ENCODE measurements around the gene VASN. TPM values are rescaled to one million over a fixed set of nuclear protein-coding genes. Genes with fewer than 3 reads are reported as not detected.

The VASN gene
- total RNA-seq, 5 donors from 2014 or later (not counting 1 experiment from before 2014, with no cell fraction given), result 0.38 to 0.89 (median 0.56) TPM

GRCh38 chr16:4347010-4347409 is 24.6 kb upstream of the VASN start:
- Mint-ChIP-seq H3K36me3 (peaks cover 4% of the 10 kb centered on the region), H3K4me3 (no peak overlapping the region), H3K27me3 (no peaks in the 10 kb centered on the region), H3K27ac (peak overlapping the region in 1 of 2 donors; percentile 52), H3K4me1 (peaks cover 16 to 54% (median 50%) of the 10 kb centered on the region in 3 donors), H3K9me3 (no peaks in the 10 kb centered on the region)
- 94% methylated on average over 4 of the region's 8 CpGs for WGBS (ENCODE audit: insufficient coverage)
- Histone ChIP-seq H3K4me1 (ENCODE audit: control insufficient read depth in 1 of 2, extremely low read depth in 1 of 2, insufficient read depth in 2 of 2, low read length in 2 of 2) (peaks cover 8 to 33% of the 10 kb centered on the region in 2 experiments), H3K9me3 (no peaks in the 10 kb centered on the region), H3K27ac (ENCODE audit: low read length) (no peak overlapping the region), H3K4me3 (ENCODE audit: control insufficient read depth in 1 of 2, extremely low read depth in 1 of 2, low read length in 1 of 2) (no peak overlapping the region), H3K36me3 (ENCODE audit: control insufficient read depth in 2 of 2, extremely low read depth in 1 of 2, insufficient read depth in 1 of 2, low read length in 1 of 2) (peaks cover 0 to 6% of the 10 kb centered on the region in 2 donors), H3K27me3 (replicated peaks in 1 of 2; ENCODE audit: control insufficient read depth in 2 of 2, extremely low read depth in 1 of 2, insufficient read depth in 2 of 2, low read length in 1 of 2) (no peaks in the 10 kb centered on the region)
- CTCF ChIA-PET, result no interaction called here
- POLR2A ChIA-PET, result no interaction called here
- ATAC-seq (replicated peaks in 1 of 4), result no peak
- DNase-seq, result no peak

GRCh38 chr16:4347765-4348509 is 23.7 kb upstream of the VASN start:
- peaks cover 0 to 6% of the 10 kb centered on the region in 2 donors for H3K36me3 ChIP-seq (ENCODE audit: control insufficient read depth in 2 of 2, extremely low read depth in 1 of 2, insufficient read depth in 1 of 2, low read length in 1 of 2)
- no peak overlapping the region for H3K27ac ChIP-seq (ENCODE audit: low read length)
- ATAC-seq (replicated peaks in 1 of 4), result no peak
- no peaks in the 10 kb centered on the region for H3K9me3 ChIP-seq
- ChIA-PET CTCF (no interaction called here), POLR2A (no interaction called here)
- Mint-ChIP-seq H3K9me3 (no peaks in the 10 kb centered on the region), H3K27ac (no peak overlapping the region), H3K27me3 (no peaks in the 10 kb centered on the region), H3K4me3 (peak overlapping the region in 1 of 3 donors; percentile 14), H3K4me1 (peaks cover 16 to 54% (median 50%) of the 10 kb centered on the region in 3 donors), H3K36me3 (peaks cover 4% of the 10 kb centered on the region)
- 97% methylated on average over 17 of the region's 17 CpGs for WGBS (ENCODE audit: insufficient coverage)
- no peak for DNase-seq
- H3K4me1 ChIP-seq (ENCODE audit: control insufficient read depth in 1 of 2, extremely low read depth in 1 of 2, insufficient read depth in 2 of 2, low read length in 2 of 2), result peaks cover 8 to 33% of the 10 kb centered on the region in 2 experiments
- no peaks in the 10 kb centered on the region for H3K27me3 ChIP-seq (replicated peaks in 1 of 2; ENCODE audit: control insufficient read depth in 2 of 2, extremely low read depth in 1 of 2, insufficient read depth in 2 of 2, low read length in 1 of 2)
- H3K4me3 ChIP-seq (ENCODE audit: control insufficient read depth in 1 of 2, extremely low read depth in 1 of 2, low read length in 1 of 2), result no peak overlapping the region

- Histone ChIP-seq H3K9me3 (no peaks in the 10 kb centered on the region), H3K4me1 (ENCODE audit: control insufficient read depth in 1 of 2, extremely low read depth in 1 of 2, insufficient read depth in 2 of 2, low read length in 2 of 2) (peaks cover 8 to 30% of the 10 kb centered on the region in 2 experiments), H3K27me3 (replicated peaks in 1 of 2; ENCODE audit: control insufficient read depth in 2 of 2, extremely low read depth in 1 of 2, insufficient read depth in 2 of 2, low read length in 1 of 2) (no peaks in the 10 kb centered on the region), H3K4me3 (ENCODE audit: control insufficient read depth in 1 of 2, extremely low read depth in 1 of 2, low read length in 1 of 2) (no peak overlapping the region), H3K27ac (ENCODE audit: low read length) (no peak overlapping the region), H3K36me3 (ENCODE audit: control insufficient read depth in 2 of 2, extremely low read depth in 1 of 2, insufficient read depth in 1 of 2, low read length in 1 of 2) (peaks cover 2 to 5% of the 10 kb centered on the region in 2 donors)
- DNase-seq (no peak), ATAC-seq (replicated peaks in 1 of 4) (no peak)
- no peak overlapping the region for H3K27ac Mint-ChIP-seq
- H3K9me3 Mint-ChIP-seq, result no peaks in the 10 kb centered on the region
- H3K4me1 Mint-ChIP-seq, result peaks cover 16 to 48% (median 47%) of the 10 kb centered on the region in 3 donors
- 100% methylated on average over 1 of the region's 5 CpGs for WGBS (ENCODE audit: insufficient coverage)
- ChIA-PET POLR2A (no interaction called here), CTCF (no interaction called here)
- H3K27me3 Mint-ChIP-seq, result no peaks in the 10 kb centered on the region
- peaks cover 7% of the 10 kb centered on the region for H3K36me3 Mint-ChIP-seq
- no peak overlapping the region for H3K4me3 Mint-ChIP-seq
These were observed 22.3 kb upstream of the VASN start for GRCh38 chr16:4349332-4349731.

DNA sequence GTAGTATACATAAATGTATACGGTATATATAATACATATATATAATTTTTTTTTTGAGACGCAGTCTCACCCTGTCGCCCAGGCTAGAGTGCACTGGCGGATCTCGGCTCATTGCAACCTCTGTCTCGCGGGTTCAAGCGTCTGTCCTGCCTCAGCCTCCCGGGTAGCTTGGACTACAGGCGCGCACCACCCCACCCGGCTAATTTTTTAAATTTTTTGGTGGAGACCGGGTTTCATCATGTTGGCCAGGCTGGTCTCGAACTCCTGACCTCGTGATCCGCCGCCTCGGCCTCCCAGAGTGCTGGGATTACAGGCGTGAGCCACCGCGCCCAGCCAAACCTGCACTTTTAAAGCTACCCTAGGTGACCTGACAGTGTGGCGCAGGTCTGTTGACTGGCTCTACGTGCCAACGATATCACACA is 21.3 kb upstream of the VASN start:
- Mint-ChIP-seq H3K36me3 (peaks cover 7% of the 10 kb centered on the region), H3K27me3 (no peaks in the 10 kb centered on the region), H3K4me3 (peak overlapping the region; percentile 81 to 93 (median 88)), H3K27ac (peak overlapping the region; percentile 77 to 85), H3K4me1 (peaks cover 16 to 44% (median 41%) of the 10 kb centered on the region in 3 donors), H3K9me3 (no peaks in the 10 kb centered on the region)
- Histone ChIP-seq H3K27ac (ENCODE audit: low read length) (peak overlapping the region; percentile 58), H3K4me1 (ENCODE audit: control insufficient read depth in 1 of 2, extremely low read depth in 1 of 2, insufficient read depth in 2 of 2, low read length in 2 of 2) (peaks cover 8 to 30% of the 10 kb centered on the region in 2 experiments), H3K9me3 (no peaks in the 10 kb centered on the region), H3K27me3 (replicated peaks in 1 of 2; ENCODE audit: control insufficient read depth in 2 of 2, extremely low read depth in 1 of 2, insufficient read depth in 2 of 2, low read length in 1 of 2) (no peaks in the 10 kb centered on the region), H3K36me3 (ENCODE audit: control insufficient read depth in 2 of 2, extremely low read depth in 1 of 2, insufficient read depth in 1 of 2, low read length in 1 of 2) (peaks cover 6 to 15% of the 10 kb centered on the region in 2 donors), H3K4me3 (ENCODE audit: control insufficient read depth in 1 of 2, extremely low read depth in 1 of 2, low read length in 1 of 2) (peak overlapping the region; percentile 69 to 97)
- 25% methylated on average over 23 of the region's 24 CpGs for WGBS (ENCODE audit: insufficient coverage)
- ChIA-PET CTCF (interaction anchor here in 1 of 2 donors (0.5 to 0.7 kb wide), 3 partner anchors 77 to 235 kb away, joined by 3 to 5 read pairs (median 5); partner anchors contain the start of gene TFAP4), POLR2A (interaction anchor here in 1 of 2 donors (0.6 to 0.7 kb wide), 2 partner anchors 41 to 389 kb away, joined by 3 read pairs; no protein-coding TSS in a partner anchor)
- peak in 2 of 4 experiments; percentile 6 to 15 for ATAC-seq (replicated peaks in 1 of 4)
- DNase-seq, result no peak

GRCh38 chr16:4350787-4351659 is 20.6 kb upstream of the VASN start, which contains the start of gene PAM16:
Gene PAM16 (minus strand): TSS chr16:4351321. CDS start chr16:4351234, 87 bp downstream.
- Histone ChIP-seq H3K9me3 (no peaks in the 10 kb centered on the region), H3K4me3 (ENCODE audit: control insufficient read depth in 1 of 2, extremely low read depth in 1 of 2, low read length in 1 of 2) (peak within 1 kb of the TSS; percentile 69 to 97), H3K4me1 (ENCODE audit: control insufficient read depth in 1 of 2, extremely low read depth in 1 of 2, insufficient read depth in 2 of 2, low read length in 2 of 2) (peaks cover 8 to 30% of the 10 kb centered on the region in 2 experiments), H3K36me3 (ENCODE audit: control insufficient read depth in 2 of 2, extremely low read depth in 1 of 2, insufficient read depth in 1 of 2, low read length in 1 of 2) (peaks cover 6 to 15% of the 10 kb centered on the region in 2 donors), H3K27me3 (replicated peaks in 1 of 2; ENCODE audit: control insufficient read depth in 2 of 2, extremely low read depth in 1 of 2, insufficient read depth in 2 of 2, low read length in 1 of 2) (no peaks in the 10 kb centered on the region), H3K27ac (ENCODE audit: low read length) (peak within 1 kb of the TSS; percentile 61)
- ChIA-PET CTCF (interaction anchor here (0.5 to 0.7 kb wide), 4 partner anchors 63 to 234 kb away, joined by 3 to 5 read pairs (median 4); partner anchors contain the start of gene TFAP4 (in 1 of the 2)), POLR2A (interaction anchor here in 1 of 2 donors (0.5 to 0.7 kb wide), 4 partner anchors 41 to 388 kb away, joined by 3 to 4 read pairs (median 3); no protein-coding TSS in a partner anchor)
- H3K27ac Mint-ChIP-seq, result peak within 1 kb of the TSS; percentile 87 to 91
- H3K9me3 Mint-ChIP-seq, result no peaks in the 10 kb centered on the region
- H3K36me3 Mint-ChIP-seq, result peaks cover 7% of the 10 kb centered on the region
- peaks cover 16 to 41% (median 37%) of the 10 kb centered on the region in 3 donors for H3K4me1 Mint-ChIP-seq
- under 1% methylated on average over 72 of the region's 81 CpGs for WGBS (ENCODE audit: insufficient coverage)
- peak within 1 kb of the TSS; percentile 81 to 93 (median 88) for H3K4me3 Mint-ChIP-seq
- no peaks in the 10 kb centered on the region for H3K27me3 Mint-ChIP-seq
- peak; percentile 91 to 98 (median 96) for DNase-seq
- ATAC-seq (replicated peaks in 1 of 4), result peak; percentile 88 to 92 (median 90)
